ENCODE measurements around the gene TNRC6A.
"Not testable (repeated sequence)": the region's sequence is repeated elsewhere in the genome, so short reads cannot be mapped to it uniquely, and the experiment has no call there.

TNRC6A gene

DNA sequence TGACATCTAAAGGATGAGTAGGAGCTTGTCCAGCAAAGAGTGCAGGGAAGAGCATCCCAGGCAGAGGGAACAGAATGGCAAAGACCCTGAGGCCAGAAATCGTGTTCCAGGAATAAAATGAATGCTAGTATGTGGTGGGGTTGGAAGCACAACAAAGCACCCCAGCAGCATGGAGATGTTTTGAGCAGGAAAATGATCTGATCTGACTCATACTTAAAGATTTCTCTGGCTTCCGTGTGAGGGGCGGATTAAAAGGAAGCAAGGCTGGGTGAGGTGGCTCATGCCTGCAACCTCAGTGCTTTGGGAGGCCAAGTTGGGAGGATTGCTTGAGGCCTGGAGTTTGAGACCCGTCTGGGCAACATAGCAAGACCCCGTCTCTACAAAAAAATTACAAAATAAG is 118.6 kb downstream of the TNRC6A start:
- no peak for DNase-seq

DNA sequence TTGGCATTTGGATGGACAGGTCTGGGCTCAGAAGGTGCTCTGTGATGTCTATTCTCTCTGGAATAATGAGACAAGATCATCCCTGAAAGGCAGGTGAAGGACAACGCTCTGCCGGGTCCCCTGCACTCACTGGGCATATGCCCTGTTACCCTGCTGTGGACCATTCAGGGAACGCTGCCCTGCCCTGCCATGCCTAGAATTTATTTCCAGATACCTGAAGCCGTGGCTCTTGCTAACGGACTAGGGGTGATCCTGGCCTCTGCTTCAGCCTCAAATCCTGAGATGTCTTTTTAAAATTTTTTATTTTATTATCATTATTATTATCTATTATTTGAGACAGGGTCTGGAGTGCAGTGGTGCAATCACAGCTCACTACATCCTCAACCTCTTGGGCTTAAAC is 120.2 kb downstream of the TNRC6A start:
- no peak for DNase-seq

DNA sequence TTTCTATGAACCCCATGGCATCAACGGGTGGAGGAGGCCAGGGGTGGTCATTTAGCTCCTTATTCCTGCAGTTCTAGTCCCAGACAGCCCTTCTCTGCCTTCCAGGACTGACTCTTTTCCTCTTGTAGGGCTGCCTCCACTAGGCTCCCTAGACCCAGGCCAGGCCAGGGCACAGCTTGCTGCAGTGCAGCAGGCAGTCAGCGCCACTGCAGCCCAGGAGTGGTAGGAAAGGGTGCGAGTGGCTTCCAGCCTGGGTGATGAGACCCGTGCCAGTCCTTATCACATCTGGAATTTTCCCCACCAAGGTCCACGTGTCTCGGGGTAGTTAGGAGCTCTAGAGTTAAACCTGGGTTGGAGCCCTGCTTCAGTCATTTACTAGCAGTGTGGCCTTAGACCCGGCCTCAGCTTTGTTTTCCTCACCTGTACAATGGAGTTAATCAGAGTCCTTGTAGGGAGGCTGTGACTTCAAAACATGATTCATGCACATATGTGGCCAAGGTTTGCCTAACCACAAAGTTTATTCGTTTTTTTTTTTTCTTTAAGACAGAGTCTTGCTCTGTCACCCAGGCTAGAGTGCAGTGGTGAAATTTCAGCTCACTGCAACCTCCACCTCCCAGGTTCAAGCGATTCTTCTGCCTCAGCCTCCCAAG is 121.0 kb downstream of the TNRC6A start:
- no peak for DNase-seq

DNA sequence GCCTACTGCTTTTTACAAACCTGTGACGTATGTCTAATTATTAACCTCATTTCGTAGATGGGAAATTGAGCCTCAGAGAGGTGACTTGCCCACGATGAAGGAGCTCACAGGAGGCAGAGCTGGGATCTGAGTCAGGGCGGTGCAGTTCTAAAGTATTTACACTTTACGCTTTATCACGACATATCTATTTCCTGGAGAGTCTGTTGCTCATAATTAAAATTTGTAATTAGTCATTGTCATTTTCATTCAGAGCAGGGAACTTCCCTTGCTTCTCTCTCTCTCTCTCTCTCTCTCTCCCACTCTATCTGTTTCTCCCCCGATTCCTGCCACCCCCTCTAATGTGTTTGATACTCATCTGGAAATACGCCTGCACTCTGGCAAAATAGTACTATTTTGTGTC is 122.2 kb downstream of the TNRC6A start:
- DNase-seq, result peak; percentile 14

DNA sequence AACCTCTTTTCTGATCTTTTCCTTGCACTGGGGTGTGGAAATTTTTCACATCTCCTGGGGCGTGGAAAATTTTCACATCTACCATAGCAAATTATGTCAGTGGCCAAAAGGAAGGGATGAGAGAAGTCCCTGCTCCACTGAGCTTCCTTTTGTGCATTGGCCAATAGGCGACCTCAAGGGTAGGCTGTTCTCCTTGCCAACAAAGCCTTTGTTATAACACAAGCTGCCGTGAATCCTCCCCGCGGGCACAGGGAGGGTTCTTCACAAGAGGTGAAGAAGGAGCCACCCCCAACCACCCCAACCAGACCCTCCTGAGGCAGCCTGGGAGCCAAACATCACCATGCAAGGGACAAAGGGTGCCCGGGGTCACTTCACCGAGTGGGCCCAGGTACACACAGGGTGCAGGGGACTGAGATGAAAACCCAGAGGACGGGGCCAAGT is 122.8 kb downstream of the TNRC6A start:
- no peak for DNase-seq

DNA sequence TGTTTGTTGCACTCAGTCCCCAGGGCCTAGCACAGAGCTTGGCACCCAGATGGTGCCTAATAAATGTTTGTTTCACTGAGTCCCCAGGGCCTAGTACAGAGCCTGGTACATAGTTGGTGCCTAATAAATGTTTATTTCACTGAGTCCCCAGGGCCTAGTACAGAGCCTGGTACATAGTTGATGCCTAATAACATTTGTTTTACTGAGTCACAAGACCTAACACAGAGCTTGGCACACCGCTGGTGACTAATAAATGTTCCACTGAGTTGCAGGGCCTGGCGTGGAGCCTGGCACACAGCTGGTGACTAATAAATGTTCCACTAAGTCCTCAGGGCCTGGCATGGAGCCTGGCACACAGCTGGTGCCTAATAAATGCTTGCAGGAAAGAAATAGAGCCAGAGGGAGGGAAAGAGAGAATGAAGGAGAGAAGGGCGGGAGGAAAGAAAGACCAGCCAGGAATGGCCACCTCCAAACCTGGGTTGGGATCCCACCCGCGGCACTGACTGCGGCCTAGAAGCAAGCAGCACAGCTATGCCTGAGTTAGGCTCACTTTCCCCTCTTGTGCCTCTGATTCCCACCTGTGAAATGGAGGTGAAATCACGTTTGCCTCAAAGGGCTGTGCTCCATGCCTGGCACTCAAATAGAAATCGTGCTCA is 123.8 kb downstream of the TNRC6A start:
- no peak for DNase-seq

DNA sequence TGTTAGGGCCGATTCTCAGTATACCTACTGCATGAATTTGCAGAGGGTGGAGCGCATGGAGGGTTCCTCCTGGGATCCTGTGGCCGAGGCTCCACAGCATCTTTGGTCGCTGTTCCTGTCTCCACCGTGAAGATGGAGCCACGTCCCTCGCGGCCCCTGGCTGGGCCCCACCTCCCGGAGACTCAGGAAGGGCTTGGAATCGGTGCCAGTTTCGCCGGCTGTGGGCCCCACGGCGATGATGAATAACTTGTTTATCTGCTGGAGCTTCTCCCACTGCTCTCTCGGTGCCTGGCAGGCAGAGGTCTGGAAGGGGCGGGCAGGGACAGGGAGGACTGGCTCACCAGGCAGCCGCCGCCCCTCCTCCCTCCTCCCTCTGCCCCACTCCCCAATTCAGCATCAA is 124.4 kb downstream of the TNRC6A start:
- no peak for DNase-seq

DNA sequence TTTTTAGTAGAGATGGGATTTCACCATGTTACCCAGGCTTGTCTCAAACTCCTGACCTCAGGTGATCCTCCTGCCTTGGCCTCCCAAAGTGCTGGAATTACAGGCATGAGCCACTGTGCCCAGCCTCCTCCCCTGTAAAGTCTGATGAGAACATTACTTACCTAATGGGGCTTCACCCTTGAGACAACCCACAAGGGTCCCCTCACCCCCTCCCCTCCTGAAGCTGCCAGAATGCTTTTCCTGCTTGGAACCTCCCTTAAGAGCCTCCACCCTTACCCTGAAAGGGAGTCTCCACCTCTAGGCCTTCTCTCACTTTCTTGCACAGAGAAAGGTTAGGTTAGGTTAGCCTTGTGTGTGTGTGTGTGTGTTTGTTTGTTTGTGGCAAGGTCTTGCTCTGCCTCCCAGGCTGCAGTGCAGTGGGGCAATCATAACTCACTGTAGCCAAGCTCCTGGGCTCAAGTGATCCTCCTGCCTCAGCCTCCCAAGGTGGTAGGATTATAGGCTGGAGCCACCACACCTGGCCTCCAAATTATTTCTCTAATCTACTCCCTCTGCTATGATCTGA is 125.2 kb downstream of the TNRC6A start:
- DNase-seq, result no peak

DNA sequence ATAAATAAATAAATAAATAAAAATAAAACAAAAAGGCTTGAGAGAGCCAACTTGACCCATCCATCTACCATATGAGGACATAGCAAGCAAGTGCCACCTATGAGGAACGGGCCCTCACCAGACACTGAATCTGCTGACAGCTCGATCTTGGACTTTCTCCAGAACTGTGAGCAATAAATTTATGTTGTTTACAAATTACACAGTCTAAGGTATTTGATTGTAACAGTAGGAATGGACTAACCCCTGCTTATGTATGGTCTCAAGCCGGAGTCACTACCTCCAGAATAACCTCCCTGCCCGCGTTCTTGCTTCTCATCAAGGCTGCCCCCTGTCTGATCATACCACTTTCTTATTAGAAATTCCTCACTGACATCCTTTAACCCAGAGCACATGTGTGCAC is 126.2 kb downstream of the TNRC6A start:
- no peak for DNase-seq

DNA sequence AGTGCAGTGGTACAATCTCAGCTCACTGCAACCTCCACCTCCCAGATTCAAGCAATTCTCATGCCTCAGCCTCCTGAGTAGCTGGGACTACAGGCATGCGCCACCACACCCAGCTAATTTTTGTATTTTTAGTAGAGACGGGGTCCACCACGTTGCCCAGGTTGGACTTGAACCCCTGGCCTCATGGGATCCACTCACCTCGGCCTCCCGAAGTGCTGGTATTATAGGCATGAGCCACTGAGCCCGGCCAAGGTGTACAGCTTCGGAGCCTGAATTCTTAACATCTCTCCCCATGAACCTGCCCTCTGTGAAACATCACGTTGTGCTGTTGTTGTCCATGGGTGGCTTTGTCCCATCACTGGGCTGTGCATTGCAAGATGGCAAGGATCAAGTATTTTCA is 127.4 kb downstream of the TNRC6A start:
- not testable (repeated sequence) for DNase-seq

DNA sequence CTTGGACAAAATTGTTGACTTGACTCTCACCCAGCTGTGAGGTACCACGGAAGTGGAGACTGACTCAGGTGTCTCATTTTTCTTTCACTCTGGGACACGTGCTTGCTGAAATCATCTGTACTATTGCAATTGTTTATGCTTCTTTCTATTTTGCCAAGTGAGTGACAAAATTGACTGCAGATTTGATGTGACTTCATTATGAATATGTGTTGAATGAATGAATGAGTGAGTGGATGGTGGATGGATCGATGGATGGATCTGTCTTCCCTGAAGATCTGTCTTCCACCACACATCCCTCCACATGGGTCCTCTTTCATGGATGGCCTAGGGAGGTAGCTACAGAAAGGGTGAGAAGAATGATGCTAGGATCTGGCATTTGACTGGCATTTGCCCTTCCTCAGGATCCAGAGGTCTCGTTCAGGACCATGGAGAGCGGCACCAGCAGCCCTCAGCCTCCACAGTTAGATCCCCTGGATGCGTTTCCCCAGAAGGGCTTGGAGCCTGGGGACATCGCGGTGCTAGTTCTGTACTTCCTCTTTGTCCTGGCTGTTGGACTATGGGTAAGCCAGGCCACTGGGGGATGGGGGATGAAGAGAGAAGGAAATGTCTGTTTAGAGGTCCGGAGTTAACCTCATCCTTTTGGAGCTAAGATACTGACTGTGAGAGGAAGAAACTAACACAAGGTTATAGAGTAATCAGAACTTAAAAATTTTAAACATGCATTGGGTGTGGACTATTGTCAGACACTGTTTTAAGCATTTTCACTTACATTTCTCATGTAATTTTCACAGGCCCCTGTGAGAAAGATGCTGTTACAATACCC is 129.0 kb downstream of the TNRC6A start:
- DNase-seq, result peak; percentile 5

DNA sequence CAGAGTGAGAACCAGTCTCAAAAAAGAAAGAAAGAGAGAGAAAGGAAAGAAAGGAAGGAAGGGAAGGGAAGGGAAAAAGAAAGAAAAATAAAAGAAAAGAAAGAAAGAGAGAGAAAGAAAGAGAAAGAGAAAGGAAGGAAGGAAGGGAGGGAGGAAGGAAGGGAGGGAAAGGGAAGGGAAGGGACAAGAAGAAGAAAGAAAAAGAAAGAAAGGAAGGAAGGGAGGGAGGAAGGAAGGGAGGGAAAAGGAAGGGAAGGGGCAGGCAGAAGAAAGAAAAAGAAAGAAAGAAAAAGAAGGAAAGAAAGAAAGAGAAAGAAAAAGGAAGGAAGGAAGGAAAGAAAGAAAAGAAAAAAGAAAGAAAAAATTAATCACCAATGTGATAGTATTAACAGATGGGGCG is 132.0 kb downstream of the TNRC6A start:
- no peak for DNase-seq

DNA sequence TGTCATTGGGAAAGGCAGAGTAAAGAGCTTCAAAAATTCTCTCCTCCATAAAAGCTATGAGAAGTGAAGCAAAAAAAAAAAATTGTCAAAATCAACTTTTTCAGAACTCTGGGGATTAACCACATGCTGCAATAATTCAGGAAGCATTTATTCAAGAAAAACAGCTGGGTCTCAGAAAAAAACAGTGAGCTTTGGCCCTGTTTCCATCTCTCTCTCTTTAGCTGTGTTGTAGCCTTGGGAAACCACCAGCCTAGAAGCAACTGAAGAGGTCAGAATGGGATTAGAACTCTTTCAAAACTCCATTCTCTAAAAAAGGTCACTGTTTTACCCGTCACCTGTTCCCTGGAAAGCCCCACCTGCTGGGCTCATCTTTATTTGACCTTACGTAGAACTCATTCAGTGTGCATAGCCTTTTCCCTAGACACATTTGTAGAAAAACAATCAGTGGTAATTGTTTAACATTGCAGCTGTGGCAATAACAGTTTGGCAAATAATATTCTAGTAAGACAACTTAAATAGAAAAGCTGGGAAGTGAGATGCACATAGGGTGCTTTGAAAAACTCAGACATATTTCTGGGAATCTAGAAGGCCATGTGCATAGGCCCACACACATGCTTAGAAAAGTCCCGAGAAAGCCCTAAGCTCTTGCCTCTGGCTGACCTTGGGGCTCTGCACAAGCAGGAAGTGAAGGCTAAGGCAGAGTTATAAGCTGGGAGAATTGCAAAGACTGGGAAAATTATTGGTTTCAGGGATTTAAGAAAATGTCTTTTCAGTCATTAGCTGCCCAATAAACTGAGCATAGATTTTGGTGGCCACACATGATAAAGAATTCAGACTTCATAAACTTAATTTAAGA is 134.4 kb downstream of the TNRC6A start:
- no peak for DNase-seq

DNA sequence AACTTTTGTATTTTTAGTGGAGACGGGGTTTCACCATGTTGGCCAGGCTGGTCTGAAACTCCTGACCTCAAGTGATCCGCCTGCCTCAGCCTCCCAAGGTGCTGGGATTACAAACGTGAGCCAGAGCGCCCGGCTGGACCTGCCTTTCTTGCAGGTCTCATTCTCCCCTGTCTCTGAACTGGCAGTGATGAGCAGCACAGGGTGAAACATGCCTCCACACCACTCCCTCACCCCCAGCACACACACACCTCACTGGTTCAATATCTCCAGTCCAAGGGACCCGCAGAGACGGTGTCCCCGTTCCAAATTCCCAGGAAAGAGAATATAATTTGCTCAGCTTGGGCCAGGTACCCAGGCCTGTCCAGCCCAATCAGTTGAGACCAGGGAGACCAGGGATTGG is 139.6 kb downstream of the TNRC6A start:
- no peak for DNase-seq

DNA sequence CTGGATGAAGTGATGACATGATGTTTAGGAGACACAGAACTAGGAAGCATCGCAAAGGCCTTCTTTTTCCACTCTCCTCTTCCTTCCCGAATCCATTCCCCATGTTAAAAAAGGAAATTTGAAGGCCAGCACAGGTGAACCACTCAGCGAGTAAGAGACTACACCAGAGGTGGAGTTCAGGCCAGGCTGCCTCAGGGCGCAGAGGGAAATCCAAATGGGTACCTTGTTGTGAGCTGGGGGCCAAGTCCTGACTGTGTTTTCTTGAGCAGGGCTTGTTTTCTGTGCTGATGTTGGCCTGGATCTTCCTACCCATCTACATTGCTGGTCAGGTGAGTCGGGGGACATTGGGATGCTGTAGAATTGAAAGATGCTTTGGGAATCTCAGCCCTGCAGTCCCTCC is 142.4 kb downstream of the TNRC6A start:
- DNase-seq, result no peak

DNA sequence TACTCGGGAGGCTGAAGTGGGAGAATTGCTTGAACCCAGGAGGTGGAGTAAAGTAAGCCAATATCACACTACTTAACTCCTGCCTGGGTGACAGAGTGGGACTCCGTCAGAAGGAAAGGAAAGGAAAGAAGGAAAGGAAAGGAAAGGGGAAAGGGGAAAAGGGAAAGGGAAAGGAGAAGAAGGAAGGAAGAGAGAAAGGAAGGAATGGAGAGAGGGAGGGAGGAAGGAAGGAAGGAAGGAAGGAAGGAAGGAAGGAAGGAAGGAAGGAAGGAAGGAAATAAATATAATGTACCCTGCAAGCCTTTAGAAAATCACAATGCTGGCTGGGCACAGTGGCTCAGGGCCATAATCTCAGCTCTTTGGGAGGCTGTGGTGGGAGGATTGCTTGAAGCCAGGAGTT is 143.6 kb downstream of the TNRC6A start:
- no peak for DNase-seq

DNA sequence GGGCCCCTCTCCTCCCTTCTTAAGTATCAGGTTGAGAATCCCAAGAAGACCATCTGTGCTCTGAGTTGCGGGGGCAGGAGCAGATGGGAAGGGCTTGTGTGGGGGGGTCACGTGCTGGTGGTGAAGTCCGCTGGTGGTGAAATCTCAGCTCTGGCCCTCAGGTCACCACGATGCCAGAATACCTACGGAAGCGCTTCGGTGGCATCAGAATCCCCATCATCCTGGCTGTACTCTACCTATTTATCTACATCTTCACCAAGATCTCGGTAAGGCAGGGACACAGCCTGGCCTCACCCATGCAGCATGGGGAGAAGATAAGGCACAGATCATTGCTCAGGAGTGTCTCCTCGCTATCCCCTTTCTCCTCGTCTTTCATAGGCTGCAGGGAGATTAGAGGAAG is 146.0 kb downstream of the TNRC6A start:
- no peak for DNase-seq

Measured in stimulated activated naive CD4-positive, alpha-beta T cell treated with Interleukin-2 at 50 U/mL for 16 hours (primary cell).